Suprapubic skin (tissue), 3 donors: ENCODE data around the gene PCIF1.

Experiments
- CTCF ChIP-seq, 2 donors: fragments of 200-600 bp in 1 of 2; fragments of 450-650 bp in 1 of 2; sonication (generic) in 1 of 2; IDR thresholded peaks; one replicate each; pipeline ENCODE4 v1.5.1; 2016 to 2019; ENCODE audit warnings: antibody characterized with exemption in 2 of 2, mild to moderate bottlenecking in 1 of 2, moderate library complexity in 1 of 2
- POLR2A ChIP-seq, 2 donors: fragments of 450-650 bp; IDR thresholded peaks; one replicate each; pipeline ENCODE4 v1.6.1; 2017; ENCODE audit warnings: antibody characterized with exemption in 2 of 2, mild to moderate bottlenecking in 2 of 2, moderate library complexity in 2 of 2

DNA sequence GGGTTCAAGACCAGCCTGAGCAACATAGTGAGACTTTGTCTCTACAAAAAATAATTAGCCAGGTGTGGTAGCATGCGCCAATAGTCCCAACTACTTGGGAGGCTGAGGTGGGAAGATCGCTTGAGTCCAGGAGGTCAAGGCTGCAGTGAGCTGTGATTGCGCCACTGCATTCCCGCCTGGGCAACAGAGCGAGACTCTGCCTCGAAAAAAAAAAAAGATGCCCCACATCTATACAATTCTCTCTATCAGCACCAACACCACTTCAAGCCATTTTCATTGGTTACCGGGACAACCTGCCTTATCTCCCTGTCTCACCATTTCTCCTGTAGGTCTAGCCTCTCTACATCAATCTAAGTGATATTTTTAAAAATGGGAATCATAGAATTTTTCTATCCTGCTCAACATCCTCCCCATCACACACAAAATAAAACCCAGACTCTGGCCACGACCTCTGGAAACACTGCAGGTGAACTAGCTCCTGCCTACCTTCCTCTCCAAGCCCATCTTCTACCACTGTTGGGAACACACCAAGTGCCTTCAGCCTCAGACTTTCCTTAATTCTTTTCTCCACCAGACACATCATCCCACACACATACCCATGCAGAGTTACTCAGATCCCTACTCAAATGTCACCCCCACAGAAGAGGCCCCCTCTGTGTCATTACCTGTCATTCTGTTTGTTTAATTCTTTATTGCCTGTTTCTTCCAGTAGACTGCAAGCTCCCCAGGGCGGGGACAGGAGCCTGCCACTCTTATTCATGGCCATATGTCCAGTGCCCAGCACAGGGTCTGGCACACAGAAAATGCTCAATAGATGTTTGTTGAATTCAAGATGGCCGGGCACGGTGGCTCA lies 12.9 kb upstream of the PCIF1 start:
- TF ChIP-seq CTCF (IDR thresholded peaks at IDR 0.05) (no peak), POLR2A (IDR thresholded peaks at IDR 0.05) (no peak)
